ENCODE measurements around the gene CERS6. TPM values are rescaled to one million over a fixed set of nuclear protein-coding genes. Genes with fewer than 3 reads are reported as not detected.

CERS6 gene
- total and polyA plus RNA-seq, 10 of the 15 experiments (the other 5 are each of a cell fraction or from before 2014, with no cell fraction given): 1.3 to 20.4 (median 14.1) TPM

DNA sequence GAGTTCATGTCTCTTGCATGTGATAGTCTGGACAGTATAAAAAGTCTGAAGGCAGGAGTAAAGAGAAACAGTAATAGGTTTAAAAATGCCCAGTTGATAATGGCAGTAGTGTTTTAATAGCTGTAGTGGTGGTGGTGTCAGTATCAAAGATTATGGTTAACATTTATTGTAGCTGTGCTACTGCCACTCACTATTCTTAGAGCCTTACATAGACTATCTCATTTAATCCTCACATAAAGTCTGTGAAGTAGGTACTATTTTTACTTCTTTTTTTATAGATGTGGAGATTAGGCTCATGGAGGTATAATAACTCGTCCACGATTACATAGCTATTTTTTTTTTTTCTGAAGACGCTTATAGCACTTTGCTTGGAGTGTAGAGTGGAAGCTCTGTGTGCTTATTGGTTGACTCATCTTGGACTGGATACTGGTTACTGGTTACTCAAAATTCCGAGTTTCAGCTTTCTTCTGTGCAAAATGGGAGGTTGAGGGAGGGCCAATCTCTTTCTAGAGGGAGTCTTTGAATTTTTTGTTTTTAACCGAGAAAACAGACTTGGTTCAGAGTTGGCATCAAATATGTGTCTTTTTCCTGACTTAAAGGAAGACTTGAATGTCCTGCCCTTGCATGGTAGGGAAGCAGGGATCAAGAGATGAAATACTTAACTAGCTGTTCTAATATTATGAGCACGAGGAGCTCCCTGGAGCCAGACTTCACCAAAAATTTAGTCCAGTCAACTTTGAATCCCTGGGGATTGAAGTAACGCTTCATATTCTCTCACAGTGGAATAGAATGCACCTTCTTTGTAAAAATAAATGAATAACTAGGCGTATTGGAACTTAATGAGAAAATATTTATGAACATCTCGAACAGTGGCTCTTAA lies 27.1 kb downstream of the CERS6 start (continued):
- TF ChIP-seq, protein P1, sequence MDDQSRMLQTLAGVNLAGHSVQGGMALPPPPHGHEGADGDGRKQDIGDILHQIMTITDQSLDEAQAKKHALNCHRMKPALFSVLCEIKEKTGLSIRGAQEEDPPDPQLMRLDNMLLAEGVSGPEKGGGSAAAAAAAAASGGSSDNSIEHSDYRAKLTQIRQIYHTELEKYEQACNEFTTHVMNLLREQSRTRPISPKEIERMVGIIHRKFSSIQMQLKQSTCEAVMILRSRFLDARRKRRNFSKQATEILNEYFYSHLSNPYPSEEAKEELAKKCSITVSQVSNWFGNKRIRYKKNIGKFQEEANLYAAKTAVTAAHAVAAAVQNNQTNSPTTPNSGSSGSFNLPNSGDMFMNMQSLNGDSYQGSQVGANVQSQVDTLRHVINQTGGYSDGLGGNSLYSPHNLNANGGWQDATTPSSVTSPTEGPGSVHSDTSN (IDR thresholded peaks at IDR 0.05; ENCODE audit: insufficient replicate concordance, low read depth, low read length): no peak
- TF ChIP-seq EED (IDR thresholded peaks at IDR 0.05; ENCODE audit: low read depth) (no peak), LARP7 (IDR thresholded peaks at IDR 0.05) (no peak)

DNA sequence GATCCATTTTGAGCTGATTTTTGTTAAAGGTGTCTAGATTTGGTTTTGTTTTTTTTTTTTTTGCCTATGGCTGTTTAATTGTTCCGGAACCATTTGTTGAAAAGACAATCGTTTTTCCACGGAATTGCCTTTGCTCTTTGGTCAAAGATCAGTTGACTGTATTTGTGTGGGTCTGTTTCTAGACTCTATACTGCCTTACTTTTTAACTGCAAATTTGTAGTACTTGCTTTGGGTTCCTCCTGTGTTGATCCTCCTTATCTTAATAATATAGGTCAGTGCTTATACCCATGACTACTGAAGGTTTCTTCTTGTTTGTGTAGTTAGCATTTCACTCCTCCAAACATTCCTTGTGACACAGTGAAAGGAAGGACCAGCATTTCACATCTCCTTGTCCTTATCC lies 30.4 kb downstream of the CERS6 start:
- ChIA-PET RAD21 (ENCODE audit: unreplicated experiment) (no interaction called here), CTCF (no interaction called here), SMC1A (ENCODE audit: uncharacterized antibody, unreplicated experiment) (interaction anchor here (1.1 to 1.2 kb wide), 2 partner anchors 17 to 23 kb away, joined by 3 to 4 read pairs; no protein-coding TSS in a partner anchor), POLR2A (no interaction called here)
- 100% methylated on average over 3 of the region's 3 CpGs for WGBS (ENCODE audit: insufficient coverage, insufficient replicate concordance, low lambda C conversion rate, missing lambda C conversion rate)
- in situ Hi-C loops (cut with MboI) (no loop called here), intact Hi-C loops (cut with micrococcal nuclease; ENCODE audit: unreplicated experiment) (no loop called here)
- DNase-seq (ENCODE audit: low read depth, low spot score) (no peak), ATAC-seq (no peak), FAIRE-seq (no peak)
- Histone ChIP-seq H3K27ac (ENCODE audit: control insufficient read depth, insufficient read depth) (no peak overlapping the region), H2AFZ (ENCODE audit: control insufficient read depth, low read depth, low read length) (no peak overlapping the region), H3K4me3 (no peak overlapping the region), H3K27me3 (replicated peaks in 1 of 2; ENCODE audit: control insufficient read depth in 2 of 2, insufficient read depth in 2 of 2, low read length in 1 of 2) (no peaks in the 10 kb centered on the region), H3K9ac (ENCODE audit: control insufficient read depth, insufficient read depth, low read length) (no peak overlapping the region), H4K20me1 (ENCODE audit: control insufficient read depth, insufficient read depth) (no peaks in the 10 kb centered on the region), H3K9me3 (replicated peaks; ENCODE audit: control insufficient read depth, insufficient read depth, low read length) (peaks cover 8% of the 10 kb centered on the region), H3K4me1 (ENCODE audit: control insufficient read depth, insufficient read depth, low read length) (peaks cover 10% of the 10 kb centered on the region), H3K4me2 (ENCODE audit: control insufficient read depth, insufficient read depth) (no peak overlapping the region), H3K79me2 (ENCODE audit: control insufficient read depth, insufficient read depth, low read length) (peaks cover 79% of the 10 kb centered on the region), H3K36me3 (ENCODE audit: control insufficient read depth in 2 of 2, insufficient read depth in 2 of 2, low read length in 1 of 2) (peaks cover 0 to 2% of the 10 kb centered on the region in 2 experiments; a peak in 2 of 4 replicates)
- BruUV-seq (replicated peaks): no TSS peak
- TF ChIP-seq HCFC1 (IDR thresholded peaks at IDR 0.05; ENCODE audit: low read length) (no peak), MTA3 (IDR thresholded peaks at IDR 0.05; ENCODE audit: borderline replicate concordance, low read length) (no peak), JUND (IDR thresholded peaks at IDR 0.05; ENCODE audit: low read depth, low read length) (no peak), TARDBP (IDR thresholded peaks at IDR 0.05; ENCODE audit: borderline replicate concordance) (no peak)
- TF ChIP-seq, protein P2, sequence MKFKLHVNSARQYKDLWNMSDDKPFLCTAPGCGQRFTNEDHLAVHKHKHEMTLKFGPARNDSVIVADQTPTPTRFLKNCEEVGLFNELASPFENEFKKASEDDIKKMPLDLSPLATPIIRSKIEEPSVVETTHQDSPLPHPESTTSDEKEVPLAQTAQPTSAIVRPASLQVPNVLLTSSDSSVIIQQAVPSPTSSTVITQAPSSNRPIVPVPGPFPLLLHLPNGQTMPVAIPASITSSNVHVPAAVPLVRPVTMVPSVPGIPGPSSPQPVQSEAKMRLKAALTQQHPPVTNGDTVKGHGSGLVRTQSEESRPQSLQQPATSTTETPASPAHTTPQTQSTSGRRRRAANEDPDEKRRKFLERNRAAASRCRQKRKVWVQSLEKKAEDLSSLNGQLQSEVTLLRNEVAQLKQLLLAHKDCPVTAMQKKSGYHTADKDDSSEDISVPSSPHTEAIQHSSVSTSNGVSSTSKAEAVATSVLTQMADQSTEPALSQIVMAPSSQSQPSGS (IDR thresholded peaks at IDR 0.05; ENCODE audit: low read length): no peak
- TF ChIP-seq, protein P3, sequence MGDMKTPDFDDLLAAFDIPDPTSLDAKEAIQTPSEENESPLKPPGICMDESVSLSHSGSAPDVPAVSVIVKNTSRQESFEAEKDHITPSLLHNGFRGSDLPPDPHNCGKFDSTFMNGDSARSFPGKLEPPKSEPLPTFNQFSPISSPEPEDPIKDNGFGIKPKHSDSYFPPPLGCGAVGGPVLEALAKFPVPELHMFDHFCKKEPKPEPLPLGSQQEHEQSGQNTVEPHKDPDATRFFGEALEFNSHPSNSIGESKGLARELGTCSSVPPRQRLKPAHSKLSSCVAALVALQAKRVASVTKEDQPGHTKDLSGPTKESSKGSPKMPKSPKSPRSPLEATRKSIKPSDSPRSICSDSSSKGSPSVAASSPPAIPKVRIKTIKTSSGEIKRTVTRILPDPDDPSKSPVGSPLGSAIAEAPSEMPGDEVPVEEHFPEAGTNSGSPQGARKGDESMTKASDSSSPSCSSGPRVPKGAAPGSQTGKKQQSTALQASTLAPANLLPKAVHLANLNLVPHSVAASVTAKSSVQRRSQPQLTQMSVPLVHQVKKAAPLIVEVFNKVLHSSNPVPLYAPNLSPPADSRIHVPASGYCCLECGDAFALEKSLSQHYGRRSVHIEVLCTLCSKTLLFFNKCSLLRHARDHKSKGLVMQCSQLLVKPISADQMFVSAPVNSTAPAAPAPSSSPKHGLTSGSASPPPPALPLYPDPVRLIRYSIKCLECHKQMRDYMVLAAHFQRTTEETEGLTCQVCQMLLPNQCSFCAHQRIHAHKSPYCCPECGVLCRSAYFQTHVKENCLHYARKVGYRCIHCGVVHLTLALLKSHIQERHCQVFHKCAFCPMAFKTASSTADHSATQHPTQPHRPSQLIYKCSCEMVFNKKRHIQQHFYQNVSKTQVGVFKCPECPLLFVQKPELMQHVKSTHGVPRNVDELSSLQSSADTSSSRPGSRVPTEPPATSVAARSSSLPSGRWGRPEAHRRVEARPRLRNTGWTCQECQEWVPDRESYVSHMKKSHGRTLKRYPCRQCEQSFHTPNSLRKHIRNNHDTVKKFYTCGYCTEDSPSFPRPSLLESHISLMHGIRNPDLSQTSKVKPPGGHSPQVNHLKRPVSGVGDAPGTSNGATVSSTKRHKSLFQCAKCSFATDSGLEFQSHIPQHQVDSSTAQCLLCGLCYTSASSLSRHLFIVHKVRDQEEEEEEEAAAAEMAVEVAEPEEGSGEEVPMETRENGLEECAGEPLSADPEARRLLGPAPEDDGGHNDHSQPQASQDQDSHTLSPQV (IDR thresholded peaks at IDR 0.05): no peak
- TF ChIP-seq, protein P4, sequence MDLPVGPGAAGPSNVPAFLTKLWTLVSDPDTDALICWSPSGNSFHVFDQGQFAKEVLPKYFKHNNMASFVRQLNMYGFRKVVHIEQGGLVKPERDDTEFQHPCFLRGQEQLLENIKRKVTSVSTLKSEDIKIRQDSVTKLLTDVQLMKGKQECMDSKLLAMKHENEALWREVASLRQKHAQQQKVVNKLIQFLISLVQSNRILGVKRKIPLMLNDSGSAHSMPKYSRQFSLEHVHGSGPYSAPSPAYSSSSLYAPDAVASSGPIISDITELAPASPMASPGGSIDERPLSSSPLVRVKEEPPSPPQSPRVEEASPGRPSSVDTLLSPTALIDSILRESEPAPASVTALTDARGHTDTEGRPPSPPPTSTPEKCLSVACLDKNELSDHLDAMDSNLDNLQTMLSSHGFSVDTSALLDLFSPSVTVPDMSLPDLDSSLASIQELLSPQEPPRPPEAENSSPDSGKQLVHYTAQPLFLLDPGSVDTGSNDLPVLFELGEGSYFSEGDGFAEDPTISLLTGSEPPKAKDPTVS (IDR thresholded peaks at IDR 0.05; ENCODE audit: low read depth, low read length): no peak

Data from GM12878 (cell line).